Activated naive CD4-positive, alpha-beta T cell treated with anti-CD3 and anti-CD28 coated beads, Interleukin-2, amount 50 U/mL, for 72 hours (primary cell): Measurements from ENCODE around the gene ESPN. TPM values are rescaled to one million over a fixed set of nuclear protein-coding genes. Genes with fewer than 3 reads are reported as not detected.

Source experiments
- ATAC-seq, 2 donors: fragments of 150-1000 bp; cut with Tn5 transposase; 2 replicates each; pipeline ENCODE4 v1.10.0; 2021; ENCODE audit warnings: mild to moderate bottlenecking in 2 of 2, moderate library complexity in 2 of 2
- DNase-seq, 2 donors: peaks; one replicate each; pipeline ENCODE4 v3.0.0; 2021 to 2022; ENCODE audit warnings: low spot score in 2 of 2
- H3K27ac Mint-ChIP-seq, 2 donors: one replicate each; pipeline ENCODE4 v1.8.0; 2022; ENCODE audit warnings: mild to moderate bottlenecking in 2 of 2, mixed read lengths in 2 of 2
- H3K36me3 Mint-ChIP-seq, 2 donors: one replicate each; pipeline ENCODE4 v1.8.0; 2022; ENCODE audit warnings: mixed read lengths in 2 of 2
- H3K9me3 Mint-ChIP-seq, 2 donors: one replicate each; pipeline ENCODE4 v1.8.0; 2022; ENCODE audit warnings: mixed read lengths in 2 of 2
- total RNA-seq, 2 donors: library from RNA; stranded (reverse); gene quantifications; one replicate each; pipeline ENCODE4 v1.2.3, GENCODE V29; 2022

ESPN gene
- total RNA-seq, 2 donors from 2014 or later, result 0.89 to 1.9 TPM

GRCh38 chr1:6504887-6505286 is 80.3 kb downstream of the ESPN start:
- Mint-ChIP-seq H3K36me3 (no peaks in the 10 kb centered on the region), H3K27ac (no peak overlapping the region)

GRCh38 chr1:6505367-6506209 is 81.0 kb downstream of the ESPN start:
- ATAC-seq (no peak), DNase-seq (no peak)
- Mint-ChIP-seq H3K27ac (no peak overlapping the region), H3K9me3 (no peaks in the 10 kb centered on the region), H3K36me3 (no peaks in the 10 kb centered on the region)

More at GRCh38 chr1:6504887-6505286, 80.3 kb downstream of the ESPN start:
- H3K9me3 Mint-ChIP-seq, result no peaks in the 10 kb centered on the region
- ATAC-seq (no peak), DNase-seq (no peak)

GRCh38 chr1:6506210-6507036 is 81.8 kb downstream of the ESPN start:
- DNase-seq (no peak), ATAC-seq (no peak)
- no peaks in the 10 kb centered on the region for H3K36me3 Mint-ChIP-seq
- H3K27ac Mint-ChIP-seq, result no peak overlapping the region
- H3K9me3 Mint-ChIP-seq, result no peaks in the 10 kb centered on the region

- no peaks in the 10 kb centered on the region for H3K9me3 Mint-ChIP-seq
- H3K36me3 Mint-ChIP-seq, result no peaks in the 10 kb centered on the region
- H3K27ac Mint-ChIP-seq, result no peak overlapping the region
- ATAC-seq (no peak), DNase-seq (no peak)
Observed at GRCh38 chr1:6507037-6507428, 82.5 kb downstream of the ESPN start.

GRCh38 chr1:6507461-6507911 is 82.9 kb downstream of the ESPN start:
- ATAC-seq (no peak), DNase-seq (no peak)
- H3K27ac Mint-ChIP-seq, result no peak overlapping the region
- no peaks in the 10 kb centered on the region for H3K9me3 Mint-ChIP-seq
- no peaks in the 10 kb centered on the region for H3K36me3 Mint-ChIP-seq

GRCh38 chr1:6508154-6508815 is 83.7 kb downstream of the ESPN start:
- no peak overlapping the region for H3K27ac Mint-ChIP-seq
- no peaks in the 10 kb centered on the region for H3K36me3 Mint-ChIP-seq
- no peak for DNase-seq
- H3K9me3 Mint-ChIP-seq, result no peaks in the 10 kb centered on the region
- no peak for ATAC-seq

- no peaks in the 10 kb centered on the region for H3K36me3 Mint-ChIP-seq
- DNase-seq (no peak), ATAC-seq (no peak)
- H3K27ac Mint-ChIP-seq, result no peak overlapping the region
- H3K9me3 Mint-ChIP-seq, result no peaks in the 10 kb centered on the region
Observed at GRCh38 chr1:6508816-6509189, 84.2 kb downstream of the ESPN start.

- Mint-ChIP-seq H3K27ac (no peak overlapping the region), H3K36me3 (no peaks in the 10 kb centered on the region), H3K9me3 (no peaks in the 10 kb centered on the region)
- ATAC-seq (no peak), DNase-seq (no peak)
Observed at GRCh38 chr1:6509220-6509918, 84.8 kb downstream of the ESPN start.

GRCh38 chr1:6509919-6510291 is 85.3 kb downstream of the ESPN start:
- ATAC-seq (no peak), DNase-seq (no peak)
- no peaks in the 10 kb centered on the region for H3K36me3 Mint-ChIP-seq
- H3K9me3 Mint-ChIP-seq, result no peaks in the 10 kb centered on the region
- H3K27ac Mint-ChIP-seq, result no peak overlapping the region

GRCh38 chr1:6510493-6510892 is 85.9 kb downstream of the ESPN start:
- Mint-ChIP-seq H3K9me3 (no peaks in the 10 kb centered on the region), H3K27ac (no peak overlapping the region), H3K36me3 (no peaks in the 10 kb centered on the region)
- ATAC-seq, result no peak
- DNase-seq, result no peak

Other genes starting within 250 kb of the ESPN start
- gene CHD5, start 244.5 kb upstream of the ESPN start, total RNA-seq, result under 1 TPM; 0.47 to 0.59 TPM
- gene RPL22, start 225.2 kb upstream of the ESPN start, total RNA-seq, result 100 to 1,000 TPM; 514 to 595 TPM
- 10 to 100 TPM in 1 of 2 donors, 1 to 10 TPM in 1; 1.5 to 20.6 TPM for gene RNF207, start 218.7 kb upstream of the ESPN start, total RNA-seq
- 10 to 100 TPM; 31.6 to 34.1 TPM for gene ICMT, start 188.8 kb upstream of the ESPN start, total RNA-seq
- not detected for gene HES3, start 180.6 kb upstream of the ESPN start, total RNA-seq
- gene GPR153, start 163.7 kb upstream of the ESPN start, total RNA-seq, result under 1 TPM; 0.31 to 0.73 TPM
- 10 to 100 TPM; 46.0 to 75.8 TPM for gene ACOT7, start 31.0 kb upstream of the ESPN start, total RNA-seq
- gene HES2, start 4.9 kb upstream of the ESPN start, total RNA-seq, result 1 to 10 TPM in 1 of 2 donors, under 1 TPM in 1; 0.35 to 1.1 TPM
- 10 to 100 TPM; 68.0 to 88.5 TPM for gene TNFRSF25, start 41.4 kb downstream of the ESPN start, total RNA-seq
- 1 to 10 TPM; 2.8 to 3.9 TPM for gene PLEKHG5, start 66.9 kb downstream of the ESPN start, total RNA-seq
- gene NOL9, start 129.7 kb downstream of the ESPN start, total RNA-seq, result 10 to 100 TPM; 37.5 to 42.1 TPM
- not detected for gene TAS1R1, start 130.5 kb downstream of the ESPN start, total RNA-seq
- 10 to 100 TPM; 22.8 to 25.8 TPM for gene ZBTB48, start 155.2 kb downstream of the ESPN start, total RNA-seq
- gene KLHL21, start 178.1 kb downstream of the ESPN start, total RNA-seq, result 10 to 100 TPM; 22.9 to 38.9 TPM
- 10 to 100 TPM; 15.5 to 33.4 TPM for gene PHF13, start 189.0 kb downstream of the ESPN start, total RNA-seq
- 10 to 100 TPM; 20.2 to 52.6 TPM for gene THAP3, start 200.1 kb downstream of the ESPN start, total RNA-seq